MCF 10A (cell line): Measurements from ENCODE around the gene EMC8. TPM values are rescaled to one million over a fixed set of nuclear protein-coding genes. Genes with fewer than 3 reads are reported as not detected.

Experiments
- BruUV-seq: library from RNA; stranded (reverse); fragments of 400-500 nt; replicated peaks from 2 replicates; lab custom pipeline; 2021; lab: Mats Ljungman, UMichigan
- CTCF ChIA-PET: fragments of 300-600 bp; sonication (Branson Sonifier 250); formaldehyde crosslinking; extraction: SDS; loops from one replicate; lab custom pipeline; 2021; ENCODE audit warnings: antibody characterized with exemption, inconsistent platforms; lab: Yijun Ruan, JAX
- POLR2A ChIA-PET: fragments of 300-600, 350-650 bp; sonication (Branson Sonifier 250); formaldehyde crosslinking; extraction: SDS; loops from one replicate; lab custom pipeline; 2020; ENCODE audit warnings: antibody characterized with exemption, inconsistent platforms; lab: Yijun Ruan, JAX
- DNase-seq: peaks from one replicate; pipeline ENCODE4 v3.0.0-alpha.2; 2018; ENCODE audit not compliant: unreplicated experiment
- H3K27ac Mint-ChIP-seq: one replicate; pipeline ENCODE4 v1.8.0; 2022; ENCODE audit warnings: mild to moderate bottlenecking, low read depth, mixed read lengths; ENCODE audit not compliant: unreplicated experiment
- H3K27me3 Mint-ChIP-seq: one replicate; pipeline ENCODE4 v1.8.0; 2022; ENCODE audit warnings: mixed read lengths; ENCODE audit not compliant: insufficient read depth, unreplicated experiment
- H3K36me3 Mint-ChIP-seq: one replicate; pipeline ENCODE4 v1.8.0; 2022; ENCODE audit warnings: mild to moderate bottlenecking, moderate library complexity, mixed read lengths; ENCODE audit not compliant: insufficient read depth, unreplicated experiment
- H3K4me1 Mint-ChIP-seq: one replicate; pipeline ENCODE4 v1.8.0; 2022; ENCODE audit warnings: mixed read lengths; ENCODE audit not compliant: insufficient read depth, unreplicated experiment
- H3K4me3 Mint-ChIP-seq: one replicate; pipeline ENCODE4 v1.8.0; 2022; ENCODE audit warnings: mild to moderate bottlenecking, moderate library complexity, mixed read lengths; ENCODE audit not compliant: unreplicated experiment
- H3K9me3 Mint-ChIP-seq: one replicate; pipeline ENCODE4 v1.8.0; 2022; ENCODE audit warnings: mixed read lengths; ENCODE audit not compliant: unreplicated experiment
- CTCF ChIP-seq: fragments of 200-600 bp; IDR thresholded peaks from one replicate; pipeline ENCODE4 v1.8.0; 2022; ENCODE audit warnings: antibody characterized with exemption, mild to moderate bottlenecking; ENCODE audit not compliant: unreplicated experiment
- intact Hi-C: fragments of 100-400 bp; cut with micrococcal nuclease; formaldehyde crosslinking; loops from 2 replicates; pipeline ENCODE4 v1.14.1; 2022
- total RNA-seq: library from RNA; stranded (reverse); gene quantifications from 2 replicates; pipeline ENCODE4 v1.2.3, GENCODE V29; 2022

The EMC8 gene
- total RNA-seq, 1 experiment from 2014 or later: 68.5 TPM

GRCh38 chr16:85777583-85778310 lies 21.6 kb downstream of the EMC8 start:
- DNase-seq: peak; percentile 66
- H3K27ac Mint-ChIP-seq: peak overlapping the region; percentile 60
- no TSS peak for BruUV-seq
- ChIA-PET POLR2A (interaction anchor here (1.2 to 2.3 kb wide), 6 partner anchors 11 to 28 kb away, joined by 4 to 9 read pairs (median 6); no protein-coding TSS in a partner anchor), CTCF (interaction anchor here (0.6 to 1.5 kb wide), 3 partner anchors 19 to 1459 kb away, joined by 3 to 4 read pairs (median 3); no protein-coding TSS in a partner anchor)
- no peaks in the 10 kb centered on the region for H3K27me3 Mint-ChIP-seq
- intact Hi-C loops: no loop called here
- no peak for TF ChIP-seq CTCF
- peaks cover 50% of the 10 kb centered on the region for H3K36me3 Mint-ChIP-seq
- peaks cover 21% of the 10 kb centered on the region for H3K4me1 Mint-ChIP-seq
- no peak overlapping the region for H3K4me3 Mint-ChIP-seq
- H3K9me3 Mint-ChIP-seq: no peaks in the 10 kb centered on the region

GRCh38 chr16:85774811-85775210 lies 24.5 kb downstream of the EMC8 start:
- H3K36me3 Mint-ChIP-seq: peaks cover 36% of the 10 kb centered on the region
- H3K9me3 Mint-ChIP-seq: no peaks in the 10 kb centered on the region
- BruUV-seq: no TSS peak
- H3K27me3 Mint-ChIP-seq: no peaks in the 10 kb centered on the region
- ChIA-PET CTCF (interaction anchor here (0.9 kb wide), 1 partner anchor 21 kb away, joined by 3 read pairs; no protein-coding TSS in a partner anchor), POLR2A (interaction anchor here (0.6 kb wide), 1 partner anchor 28 kb away, joined by 3 read pairs; no protein-coding TSS in a partner anchor)
- no peak for TF ChIP-seq CTCF
- intact Hi-C loops: no loop called here
- no peak overlapping the region for H3K4me3 Mint-ChIP-seq
- DNase-seq: no peak
- H3K4me1 Mint-ChIP-seq: peaks cover 11% of the 10 kb centered on the region
- no peak overlapping the region for H3K27ac Mint-ChIP-seq

- Mint-ChIP-seq H3K27me3 (no peaks in the 10 kb centered on the region), H3K36me3 (peaks cover 30% of the 10 kb centered on the region), H3K4me3 (no peak overlapping the region), H3K27ac (no peak overlapping the region), H3K4me1 (peaks cover 11% of the 10 kb centered on the region), H3K9me3 (no peaks in the 10 kb centered on the region)
- DNase-seq: no peak
- TF ChIP-seq CTCF: no peak
- intact Hi-C loops: no loop called here
- POLR2A ChIA-PET: interaction anchor here (0.6 kb wide), 1 partner anchor 27 kb away, joined by 3 read pairs; no protein-coding TSS in a partner anchor
- BruUV-seq: no TSS peak
- CTCF ChIA-PET: interaction anchor here (0.6 kb wide), 1 partner anchor 353 kb away, joined by 3 read pairs; no protein-coding TSS in a partner anchor
Observed at GRCh38 chr16:85774136-85774535, 25.2 kb downstream of the EMC8 start.

GRCh38 chr16:85773044-85773443 lies 26.3 kb downstream of the EMC8 start:
- BruUV-seq: no TSS peak
- ChIA-PET CTCF (no interaction called here), POLR2A (interaction anchor here (0.6 kb wide), 1 partner anchor 34 kb away, joined by 3 read pairs; no protein-coding TSS in a partner anchor)
- no peak for TF ChIP-seq CTCF
- no peak for DNase-seq
- Mint-ChIP-seq H3K4me1 (peaks cover 10% of the 10 kb centered on the region), H3K27me3 (no peaks in the 10 kb centered on the region), H3K27ac (no peak overlapping the region), H3K36me3 (peaks cover 19% of the 10 kb centered on the region), H3K9me3 (no peaks in the 10 kb centered on the region), H3K4me3 (no peak overlapping the region)
- intact Hi-C loops: no loop called here
